Liver (tissue), 9 donors: Measurements from ENCODE around the gene APOA5. TPM values are rescaled to one million over a fixed set of nuclear protein-coding genes. Genes with fewer than 3 reads are reported as not detected.

Experiments used
- DNase-seq: peaks from one replicate; pipeline ENCODE4 v3.0.0-alpha.2; 2017; ENCODE audit warnings: low spot score
- H3K27ac ChIP-seq, 2 donors: one replicate each; pipeline ENCODE4 v1.7.0; 2013; ENCODE audit warnings: inconsistent platforms in 2 of 2, low read length in 2 of 2, control low read depth in 1 of 2, low read depth in 1 of 2, mild to moderate bottlenecking in 1 of 2
- H3K27me3 ChIP-seq, 4 donors: one replicate each; pipeline versions ENCODE4 v1.6.1 to v1.7.0; 2013; ENCODE audit warnings: low read length in 3 of 4, inconsistent platforms in 1 of 4, mild to moderate bottlenecking in 1 of 4, moderate library complexity in 1 of 4; ENCODE audit not compliant: control insufficient read depth in 4 of 4, insufficient read depth in 4 of 4
- H3K36me3 ChIP-seq, 4 donors: one replicate each; pipeline versions ENCODE4 v1.6.1 to v1.7.0; 2013; ENCODE audit warnings: low read length in 3 of 4, mild to moderate bottlenecking in 3 of 4, low read depth in 1 of 4, moderate library complexity in 1 of 4; ENCODE audit not compliant: control insufficient read depth in 4 of 4, insufficient read depth in 3 of 4
- H3K4me1 ChIP-seq, 4 donors: one replicate each; pipeline versions ENCODE4 v1.6.1 to v1.7.0; 2013; ENCODE audit warnings: low read length in 3 of 4, mild to moderate bottlenecking in 3 of 4, moderate library complexity in 1 of 4; ENCODE audit not compliant: control insufficient read depth in 4 of 4, insufficient read depth in 4 of 4
- H3K4me3 ChIP-seq, 3 donors: one replicate each; pipeline versions ENCODE4 v1.6.1 to v1.7.0; 2013; ENCODE audit warnings: low read length in 3 of 3, control low read depth in 1 of 3, low read depth in 1 of 3, mild to moderate bottlenecking in 1 of 3
- H3K9ac ChIP-seq, 2 donors: one replicate each; pipeline ENCODE4 v1.7.0; 2013; ENCODE audit warnings: low read length in 2 of 2, mild to moderate bottlenecking in 2 of 2, moderate library complexity in 2 of 2, control low read depth in 1 of 2, low read depth in 1 of 2
- H3K9me3 ChIP-seq, 4 donors: one replicate each; pipeline versions ENCODE4 v1.6.1 to v1.7.0; 2013; ENCODE audit warnings: low read length in 3 of 4; ENCODE audit not compliant: control insufficient read depth in 4 of 4
- ATF3 ChIP-seq: IDR thresholded peaks from 2 replicates; pipeline ENCODE4 v1.6.1; 2016; ENCODE audit warnings: antibody characterized with exemption
- EGR1 ChIP-seq, 2 donors: IDR thresholded peaks; 2 replicates each; pipeline ENCODE4 v1.6.1; 2016 to 2018; ENCODE audit warnings: antibody characterized with exemption in 2 of 2, low read depth in 2 of 2
- FOXA1 ChIP-seq: IDR thresholded peaks from 2 replicates; pipeline ENCODE4 v1.6.1; 2016; ENCODE audit warnings: antibody characterized with exemption
- HNF4A ChIP-seq, 2 donors: conservative IDR thresholded peaks; 2 replicates each; pipeline ENCODE4 v1.6.1; 2016; ENCODE audit warnings: antibody characterized with exemption in 2 of 2, mild to moderate bottlenecking in 2 of 2
- HNF4G ChIP-seq: IDR thresholded peaks from 2 replicates; pipeline ENCODE4 v1.6.1; 2016; ENCODE audit warnings: antibody characterized with exemption
- JUND ChIP-seq, 2 donors: IDR thresholded peaks; 2 replicates each; pipeline ENCODE4 v1.6.1; 2016; ENCODE audit warnings: antibody characterized with exemption in 2 of 2
- NR2F2 ChIP-seq: IDR thresholded peaks from 2 replicates; pipeline ENCODE4 v1.6.1; 2016; ENCODE audit warnings: antibody characterized with exemption
- RAD21 ChIP-seq, 2 donors: IDR thresholded peaks; 2 replicates each; pipeline ENCODE4 v1.6.1; 2016; ENCODE audit warnings: antibody characterized with exemption in 2 of 2, mild to moderate bottlenecking in 2 of 2
- REST ChIP-seq: IDR thresholded peaks from 2 replicates; pipeline ENCODE4 v1.6.1; 2016; ENCODE audit warnings: antibody characterized with exemption, mild to moderate bottlenecking
- RXRA ChIP-seq, 2 donors: IDR thresholded peaks; 2 replicates each; pipeline ENCODE4 v1.6.1; 2017 to 2018; ENCODE audit warnings: antibody characterized with exemption in 2 of 2, mild to moderate bottlenecking in 1 of 2
- SP1 ChIP-seq: IDR thresholded peaks from 2 replicates; pipeline ENCODE4 v1.6.1; 2018; ENCODE audit warnings: antibody characterized with exemption, mild to moderate bottlenecking
- TAF1 ChIP-seq: conservative IDR thresholded peaks from 2 replicates; pipeline ENCODE4 v1.6.1; 2016; ENCODE audit warnings: antibody characterized with exemption, mild to moderate bottlenecking
- YY1 ChIP-seq: IDR thresholded peaks from 2 replicates; pipeline ENCODE4 v1.6.1; 2016; ENCODE audit warnings: antibody characterized with exemption, mild to moderate bottlenecking
- ZBTB33 ChIP-seq: IDR thresholded peaks from 2 replicates; pipeline ENCODE4 v1.6.1; 2016; ENCODE audit warnings: antibody characterized with exemption
- WGBS: extraction: QIAGEN DNeasy Blood & Tissue Kit; methylation state at CpG from one replicate; pipeline ENCODE4 v1.1.7; 2013; 5-methylcytosine and 5-hydroxymethylcytosine counted together
- polyA plus RNA-seq, 2 donors: library from polyadenylated mRNA; stranded (reverse) in 1 of 2; unstranded in 1 of 2; fragments of 200-250 nt in 1 of 2; fragments of >200 nt in 1 of 2; fragmentation: Nextera tagmentation in 1 of 2; extraction: Ambion mirVana in 1 of 2; gene quantifications; one replicate each; pipeline versions ENCODE4 v1.2.1 to v1.2.3, GENCODE V29; 2013 to 2015
- total RNA-seq, 2 donors: library from RNA; depleted of rRNA; stranded (reverse); fragments of >200 nt; gene quantifications; one replicate each; pipeline ENCODE4 v1.2.3, GENCODE V29; 2014
- TF ChIP-seq, protein P1 (sequence below): fragments of 150-350 bp; IDR thresholded peaks from 2 replicates; pipeline ENCODE4 v1.5.1; 2017; ENCODE audit warnings: improper control_type of control experiment, low read depth, low read length; ENCODE audit not compliant: missing input control
- TF ChIP-seq, protein P2 (sequence below): IDR thresholded peaks from 2 replicates; pipeline ENCODE4 v1.6.1; 2016; ENCODE audit warnings: antibody characterized with exemption
- donor health status: healthy.
- donor health status: healthy.
- donor health status: healthy.
- donor health status: healthy.
- donor health status: healthy.

Gene APOA5
- total and polyA plus RNA-seq, 4 donors, result 7.3 to 1,045 (median 739) TPM

DNA sequence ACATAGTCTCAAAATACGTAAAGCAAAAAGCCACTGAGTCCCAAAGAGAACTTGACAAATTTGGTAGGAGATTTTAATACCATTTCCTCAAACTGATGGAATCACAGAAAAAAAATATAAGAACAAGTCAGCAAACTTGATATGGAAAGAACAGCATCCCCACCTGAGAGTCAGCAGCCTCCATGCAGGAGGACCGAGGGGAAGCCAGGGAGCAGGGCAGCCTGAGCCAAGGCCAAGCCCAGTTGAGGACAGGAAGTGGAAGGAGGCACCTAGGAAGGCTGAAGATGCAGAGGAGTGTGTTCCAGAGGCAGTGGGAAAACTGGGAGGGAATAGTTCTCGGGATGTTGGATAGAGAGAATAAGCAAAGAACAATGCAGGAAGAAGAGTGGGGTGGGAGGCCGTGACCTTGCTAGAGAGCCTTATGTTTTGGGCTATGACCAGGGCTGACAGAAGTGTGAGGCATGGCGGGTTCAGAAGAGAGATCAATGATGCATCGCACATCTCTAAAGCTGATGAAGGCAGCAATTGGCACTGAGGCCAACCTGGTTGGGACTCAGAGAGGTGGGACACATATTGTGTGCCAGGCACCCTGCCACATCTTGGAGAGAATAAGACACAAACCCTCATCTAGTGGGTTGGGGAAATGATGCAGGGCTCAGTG lies 16.1 kb upstream of the APOA5 start:
- 68% methylated on average over 6 of the region's 6 CpGs for WGBS

GRCh38 chr11:116804001-116804400 lies 12.3 kb upstream of the APOA5 start:
- Histone ChIP-seq H3K36me3 (no peaks in the 10 kb centered on the region), H3K4me1 (peaks cover 13 to 31% (median 25%) of the 10 kb centered on the region in 4 donors), H3K9me3 (no peaks in the 10 kb centered on the region), H3K27ac (no peak overlapping the region), H3K9ac (no peak overlapping the region), H3K4me3 (no peak overlapping the region), H3K27me3 (no peaks in the 10 kb centered on the region)
- 71% methylated on average over 3 of the region's 3 CpGs for WGBS
- DNase-seq, result no peak
- no peak for TF ChIP-seq ZBTB33
- no peak for TF ChIP-seq TAF1
- TF ChIP-seq, protein P1, sequence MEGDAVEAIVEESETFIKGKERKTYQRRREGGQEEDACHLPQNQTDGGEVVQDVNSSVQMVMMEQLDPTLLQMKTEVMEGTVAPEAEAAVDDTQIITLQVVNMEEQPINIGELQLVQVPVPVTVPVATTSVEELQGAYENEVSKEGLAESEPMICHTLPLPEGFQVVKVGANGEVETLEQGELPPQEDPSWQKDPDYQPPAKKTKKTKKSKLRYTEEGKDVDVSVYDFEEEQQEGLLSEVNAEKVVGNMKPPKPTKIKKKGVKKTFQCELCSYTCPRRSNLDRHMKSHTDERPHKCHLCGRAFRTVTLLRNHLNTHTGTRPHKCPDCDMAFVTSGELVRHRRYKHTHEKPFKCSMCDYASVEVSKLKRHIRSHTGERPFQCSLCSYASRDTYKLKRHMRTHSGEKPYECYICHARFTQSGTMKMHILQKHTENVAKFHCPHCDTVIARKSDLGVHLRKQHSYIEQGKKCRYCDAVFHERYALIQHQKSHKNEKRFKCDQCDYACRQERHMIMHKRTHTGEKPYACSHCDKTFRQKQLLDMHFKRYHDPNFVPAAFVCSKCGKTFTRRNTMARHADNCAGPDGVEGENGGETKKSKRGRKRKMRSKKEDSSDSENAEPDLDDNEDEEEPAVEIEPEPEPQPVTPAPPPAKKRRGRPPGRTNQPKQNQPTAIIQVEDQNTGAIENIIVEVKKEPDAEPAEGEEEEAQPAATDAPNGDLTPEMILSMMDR, result no peak
- TF ChIP-seq HNF4G, result no peak
- no peak for TF ChIP-seq EGR1 (IDR thresholded peaks at IDR 0.05; ENCODE audit: low read depth in 2 of 2)
- TF ChIP-seq NR2F2, result no peak
- no peak for TF ChIP-seq ATF3
- no peak for TF ChIP-seq YY1
- no peak for TF ChIP-seq SP1
- no peak for TF ChIP-seq HNF4A (conservative IDR thresholded peaks at IDR 0.05)
- TF ChIP-seq, protein P2, sequence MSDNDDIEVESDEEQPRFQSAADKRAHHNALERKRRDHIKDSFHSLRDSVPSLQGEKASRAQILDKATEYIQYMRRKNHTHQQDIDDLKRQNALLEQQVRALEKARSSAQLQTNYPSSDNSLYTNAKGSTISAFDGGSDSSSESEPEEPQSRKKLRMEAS, result no peak
- TF ChIP-seq REST, result no peak
- no peak for TF ChIP-seq FOXA1
- TF ChIP-seq RXRA (IDR thresholded peaks at IDR 0.05), result no peak
- TF ChIP-seq RAD21 (IDR thresholded peaks at IDR 0.05), result no peak
- no peak for TF ChIP-seq JUND (IDR thresholded peaks at IDR 0.05)

More for the DNA sequence above, 16.1 kb upstream of the APOA5 start:
- Histone ChIP-seq H3K4me3 (no peak overlapping the region), H3K27me3 (no peaks in the 10 kb centered on the region), H3K27ac (peak overlapping the region; percentile 92 to 94), H3K36me3 (no peaks in the 10 kb centered on the region), H3K9me3 (no peaks in the 10 kb centered on the region), H3K9ac (peak overlapping the region in 1 of 2 donors; percentile 44), H3K4me1 (peaks cover 18 to 39% (median 33%) of the 10 kb centered on the region in 4 donors)
- TF ChIP-seq EGR1 (IDR thresholded peaks at IDR 0.05; ENCODE audit: low read depth in 2 of 2), result no peak
- no peak for TF ChIP-seq REST
- no peak for TF ChIP-seq JUND (IDR thresholded peaks at IDR 0.05)
- no peak for DNase-seq
